HepG2 (cell line): ENCODE measurements around the gene CDC42BPG. TPM values are rescaled to one million over a fixed set of nuclear protein-coding genes. Genes with fewer than 3 reads are reported as not detected.

ENCODE experiments used
- BHLHE40 ChIP-seq: IDR thresholded peaks from 2 replicates; pipeline ENCODE4 v1.6.1; 2011; ENCODE audit warnings: low read length, improper control_type of control experiment
- HDAC6 ChIP-seq: fragments of 200-600 bp; sonication (generic); IDR thresholded peaks from 2 replicates; pipeline ENCODE4 v1.7.0; 2017; ENCODE audit warnings: mild to moderate bottlenecking, antibody characterized with exemption, low read length, low read depth
- HIVEP1 ChIP-seq: sonication (generic); formaldehyde crosslinking; IDR thresholded peaks from 2 replicates; pipeline ENCODE4 v1.4.0; 2020; ENCODE audit warnings: mild to moderate bottlenecking, missing genetic modification reagents
- ISL2 ChIP-seq: sonication (generic); formaldehyde crosslinking; IDR thresholded peaks from 2 replicates; pipeline ENCODE4 v1.5.0; 2020; ENCODE audit warnings: missing genetic modification reagents
- NFE2 ChIP-seq: sonication (generic); formaldehyde crosslinking; IDR thresholded peaks from 2 replicates; pipeline ENCODE4 v1.4.0; 2020; ENCODE audit warnings: missing genetic modification reagents
- POLR2AphosphoS2 ChIP-seq: IDR thresholded peaks from 2 replicates; pipeline ENCODE4 v1.6.1; 2011; ENCODE audit warnings: low read depth, low read length, improper control_type of control experiment
- SAFB2 ChIP-seq: sonication (generic); formaldehyde crosslinking; IDR thresholded peaks from 2 replicates; pipeline ENCODE4 v1.5.1; 2020; ENCODE audit warnings: missing genetic modification reagents, low read depth, mild to moderate bottlenecking, borderline replicate concordance
- SETDB1 ChIP-seq: sonication (generic); formaldehyde crosslinking; IDR thresholded peaks from 2 replicates; pipeline ENCODE4 v1.5.1; 2020; ENCODE audit warnings: missing genetic modification reagents, mild to moderate bottlenecking, borderline replicate concordance
- SMAD9 ChIP-seq: sonication (generic); formaldehyde crosslinking; IDR thresholded peaks from 2 replicates; pipeline ENCODE4 v1.5.1; 2020; ENCODE audit warnings: mild to moderate bottlenecking, missing genetic modification reagents
- SP140L ChIP-seq: sonication (generic); formaldehyde crosslinking; IDR thresholded peaks from 2 replicates; pipeline ENCODE4 v1.4.0; 2020; ENCODE audit warnings: missing genetic modification reagents, borderline replicate concordance
- ZIK1 ChIP-seq: sonication (generic); formaldehyde crosslinking; IDR thresholded peaks from 2 replicates; pipeline ENCODE4 v1.5.0; 2020; ENCODE audit warnings: mild to moderate bottlenecking, low read depth, missing genetic modification reagents, borderline replicate concordance
- ZKSCAN1 ChIP-seq: fragments of 150-350 bp; IDR thresholded peaks from 2 replicates; pipeline ENCODE4 v1.6.1; 2014; ENCODE audit warnings: low read length
- ZMAT3 ChIP-seq: sonication (generic); formaldehyde crosslinking; conservative IDR thresholded peaks from 2 replicates; pipeline ENCODE4 v1.7.0; 2021; ENCODE audit warnings: missing genetic modification reagents
- ZNF205 ChIP-seq: IDR thresholded peaks from 2 replicates; pipeline ENCODE4 v1.6.1; 2018; ENCODE audit warnings: missing biosample characterization, missing genetic modification reagents
- ZNF512 ChIP-seq: sonication (generic); formaldehyde crosslinking; IDR thresholded peaks from 2 replicates; pipeline ENCODE4 v1.4.0; 2020; ENCODE audit warnings: mild to moderate bottlenecking, missing genetic modification reagents
- ZNF556 ChIP-seq: sonication (generic); formaldehyde crosslinking; IDR thresholded peaks from 2 replicates; pipeline ENCODE4 v1.4.0; 2020; ENCODE audit warnings: mild to moderate bottlenecking, missing genetic modification reagents, borderline replicate concordance
- ZNF619 ChIP-seq: sonication (generic); formaldehyde crosslinking; IDR thresholded peaks from 2 replicates; pipeline ENCODE4 v1.4.0; 2020; ENCODE audit warnings: mild to moderate bottlenecking, missing genetic modification reagents
- ZNF678 ChIP-seq: sonication (generic); formaldehyde crosslinking; IDR thresholded peaks from 2 replicates; pipeline ENCODE4 v1.4.0; 2020; ENCODE audit warnings: mild to moderate bottlenecking, missing genetic modification reagents
- ZNF746 ChIP-seq: sonication (generic); formaldehyde crosslinking; IDR thresholded peaks from 2 replicates; pipeline ENCODE4 v1.8.0; 2022; ENCODE audit warnings: mild to moderate bottlenecking, missing genetic modification reagents
- ZZZ3 ChIP-seq: sonication (generic); formaldehyde crosslinking; IDR thresholded peaks from 2 replicates; pipeline ENCODE4 v1.4.0; 2020; ENCODE audit warnings: missing genetic modification reagents, mild to moderate bottlenecking, borderline replicate concordance
- polyA plus RNA-seq, 8 experiments: library from polyadenylated mRNA; depleted of rRNA in 3 of 8; stranded (reverse) in 7 of 8; unstranded in 1 of 8; fragments of >200 nt; fragmentation: Illumina TruSeq in 4 of 8; extraction: Trizol in 4 of 8; gene quantifications; 2 replicates each; pipeline versions ENCODE4 v1.2.1 to v1.2.3, GENCODE V29; 2011 to 2016; ENCODE audit warnings: low read depth in 4 of 8, missing spikeins in 1 of 8, mixed read lengths in 1 of 8; ENCODE audit not compliant: insufficient read depth in 1 of 8
- total RNA-seq, 5 experiments: library from RNA; depleted of rRNA; stranded (reverse); fragments of >200 nt; fragmentation: Illumina TruSeq; extraction: Trizol; gene quantifications; 2 replicates each; pipeline ENCODE4 v1.2.3, GENCODE V29; 2016; ENCODE audit warnings: low read depth in 1 of 5

Gene CDC42BPG
- total and polyA plus RNA-seq, 2 of the 13 experiments (the other 11 are each of a cell fraction or from before 2014, with no cell fraction given) = 0.55 to 1.4 TPM

GRCh38 chr11:64885367-64886286 is 41.2 kb upstream of the CDC42BPG start (continued):
- no peak for TF ChIP-seq ISL2 (CRISPR knock-in tag)
- no peak for TF ChIP-seq ZZZ3 (CRISPR knock-in tag)
- no peak for TF ChIP-seq ZKSCAN1
- no peak for TF ChIP-seq HIVEP1 (CRISPR knock-in tag)
- no peak for TF ChIP-seq ZNF678 (CRISPR knock-in tag)
- TF ChIP-seq ZNF205 (CRISPR knock-in tag) = no peak; the same call in 1 of the 2 replicates
- TF ChIP-seq NFE2 (CRISPR knock-in tag) = no peak
- TF ChIP-seq ZNF556 = no peak
- TF ChIP-seq ZNF512 = no peak
- TF ChIP-seq ZNF619 (CRISPR knock-in tag) = no peak
- TF ChIP-seq SMAD9 (CRISPR knock-in tag) = no peak
- no peak for TF ChIP-seq ZIK1 (CRISPR knock-in tag)
- no peak for TF ChIP-seq SP140L (CRISPR knock-in tag)
- no peak for TF ChIP-seq ZNF746 (CRISPR knock-in tag)
- no peak for TF ChIP-seq HDAC6
- TF ChIP-seq SAFB2 (CRISPR knock-in tag) = no peak
- peak; percentile 67; the same call in 1 of the 2 replicates for TF ChIP-seq BHLHE40
- TF ChIP-seq POLR2AphosphoS2 = no peak
- TF ChIP-seq ZMAT3 (CRISPR knock-in tag) = peak; percentile 74; the same call in 1 of the 2 replicates
- no peak for TF ChIP-seq SETDB1 (CRISPR knock-in tag)
